K562 (cell line): ENCODE measurements around the gene NYNRIN. TPM values are rescaled to one million over a fixed set of nuclear protein-coding genes. Genes with fewer than 3 reads are reported as not detected.
A peak's percentile ranks its signal among the peaks of the same experiment; 100 is the strongest.

ENCODE experiments used
- ATAC-seq: fragments of 200-7000 bp; cut with Tn5 transposase; 3 replicates; pipeline ENCODE4 v1.9.1; 2020; ENCODE audit warnings: moderate library complexity
- BruUV-seq: library from RNA; stranded (reverse); fragments of 400-500 nt; replicated peaks from 2 replicates; lab custom pipeline; 2021; lab: Mats Ljungman, UMichigan
- CTCF ChIA-PET: fragments of 300-600 bp; formaldehyde crosslinking; extraction: SDS; loops from one replicate; lab custom pipeline; 2021; ENCODE audit warnings: low intra/inter-chr PET ratio; lab: Yijun Ruan, JAX
- POLR2A ChIA-PET: fragments of 300-600, 350-650 bp; sonication (Branson Sonifier 250); formaldehyde crosslinking; extraction: SDS; loops from one replicate; lab custom pipeline; 2021; ENCODE audit warnings: antibody characterized with exemption, inconsistent platforms; lab: Yijun Ruan, JAX
- DNase-seq, 4 experiments: peaks; one replicate each; pipeline versions ENCODE4 v3.0.0 to v3.0.0-alpha.2; 2011 to 2018; ENCODE audit warnings: low spot score in 3 of 4, mixed read lengths in 3 of 4; ENCODE audit errors: extremely low read depth in 1 of 4
- FAIRE-seq: peaks from 2 replicates; lab custom pipeline; 2011; peaks lifted over from hg19 to GRCh38; lab: Jason Lieb, UNC
- H2AFZ ChIP-seq: 2 replicates; pipeline ENCODE4 v1.6.0; 2011; ENCODE audit warnings: low read depth, low read length, control low read depth, inconsistent platforms
- H3K27ac ChIP-seq: fragments of 200-600 bp; 3 replicates; pipeline ENCODE4 v1.8.0; 2011; ENCODE audit warnings: low read depth, mild to moderate bottlenecking, control low read depth, inconsistent platforms, low read length, moderate library complexity, mixed read lengths; ENCODE audit errors: extremely low read depth
- H3K27me3 ChIP-seq, 2 experiments: fragments of 300-600 bp in 1 of 2; 2 replicates in 1 of 2; 3 replicates in 1 of 2; pipeline versions ENCODE4 v1.6.0 to v1.8.0; 2011; ENCODE audit warnings: inconsistent platforms in 2 of 2, low read length in 2 of 2, mild to moderate bottlenecking in 1 of 2, mixed read lengths in 1 of 2, moderate library complexity in 1 of 2; ENCODE audit not compliant: control insufficient read depth in 2 of 2, insufficient read depth in 2 of 2
- H3K36me3 ChIP-seq: fragments of 300-600 bp; 3 replicates; pipeline ENCODE4 v1.8.0; 2011; ENCODE audit warnings: mild to moderate bottlenecking, low read length, inconsistent platforms; ENCODE audit not compliant: control insufficient read depth, insufficient read depth
- H3K4me1 ChIP-seq, 2 experiments: fragments of 200-600 bp in 1 of 2; replicated peaks in 1 of 2; 2 replicates in 1 of 2; 3 replicates in 1 of 2; pipeline versions ENCODE4 v1.5.1 to v1.8.0; 2011; ENCODE audit warnings: inconsistent platforms in 2 of 2, low read length in 2 of 2, mild to moderate bottlenecking in 1 of 2, mixed read lengths in 1 of 2, moderate library complexity in 1 of 2; ENCODE audit not compliant: control insufficient read depth in 2 of 2, insufficient read depth in 2 of 2
- H3K4me2 ChIP-seq: 2 replicates; pipeline ENCODE4 v1.6.1; 2011; ENCODE audit warnings: low read length, control low read depth, inconsistent platforms, mixed read lengths; ENCODE audit not compliant: insufficient read depth
- H3K4me3 ChIP-seq: fragments of 200-600 bp; sonication (generic), shearing (Covaris generic); 2 replicates; pipeline ENCODE4 v1.5.1; 2016; ENCODE audit warnings: control low read depth, inconsistent platforms
- H3K79me2 ChIP-seq: fragments of 200-600 bp; 3 replicates; pipeline ENCODE4 v1.8.0; 2011; ENCODE audit warnings: low read length, inconsistent platforms; ENCODE audit not compliant: control insufficient read depth, insufficient read depth
- H3K9ac ChIP-seq, 2 experiments: 2 replicates each; pipeline versions ENCODE4 v1.6.0 to v1.6.1; 2011; ENCODE audit warnings: low read depth in 2 of 2, low read length in 2 of 2, control low read depth in 1 of 2, inconsistent platforms in 1 of 2, mild to moderate bottlenecking in 1 of 2, mixed read lengths in 1 of 2; ENCODE audit not compliant: insufficient read depth in 1 of 2
- H3K9me1 ChIP-seq: one replicate; pipeline ENCODE4 v1.6.0; 2011; ENCODE audit warnings: inconsistent platforms, mild to moderate bottlenecking, low read length, moderate library complexity; ENCODE audit not compliant: control insufficient read depth, insufficient read depth
- H3K9me3 ChIP-seq: replicated peaks from 2 replicates; pipeline ENCODE4 v1.5.1; 2011; ENCODE audit warnings: low read depth, low read length, inconsistent platforms; ENCODE audit not compliant: control insufficient read depth, insufficient read depth
- H4K20me1 ChIP-seq: replicated peaks from 2 replicates; pipeline ENCODE4 v1.6.1; 2011; ENCODE audit warnings: low read length, inconsistent platforms, mixed read lengths; ENCODE audit not compliant: control insufficient read depth, insufficient read depth
- ASH1L ChIP-seq: fragments of 450-650 bp; IDR thresholded peaks from 2 replicates; pipeline ENCODE4 v1.6.1; 2018; ENCODE audit warnings: borderline replicate concordance, mild to moderate bottlenecking, low read depth; ENCODE audit not compliant: partially characterized antibody
- CHD2 ChIP-seq: IDR thresholded peaks from 2 replicates; pipeline ENCODE4 v1.6.1; 2011; ENCODE audit warnings: low read depth, low read length
- ETV6 ChIP-seq, 3 experiments: fragments of 150-350 bp in 1 of 3; sonication (generic) in 1 of 3; formaldehyde crosslinking in 1 of 3; IDR thresholded peaks; 2 replicates each; pipeline versions ENCODE4 v1.6.1 to v1.8.0; 2014 to 2022; ENCODE audit warnings: borderline replicate concordance in 2 of 3, low read depth in 2 of 3, antibody characterized with exemption in 1 of 3, low read length in 1 of 3, mild to moderate bottlenecking in 1 of 3, missing genetic modification reagents in 1 of 3
- GATAD2B ChIP-seq: fragments of 450-650 bp; IDR thresholded peaks from 2 replicates; pipeline ENCODE4 v1.6.1; 2017; ENCODE audit warnings: mild to moderate bottlenecking, borderline replicate concordance
- GTF2F1 ChIP-seq: IDR thresholded peaks from 2 replicates; pipeline ENCODE4 v1.6.1; 2011; ENCODE audit warnings: low read depth, low read length, improper control_type of control experiment
- MEIS2 ChIP-seq: fragments of 450-650 bp; IDR thresholded peaks from 2 replicates; pipeline ENCODE4 v1.6.1; 2014; ENCODE audit warnings: mild to moderate bottlenecking; ENCODE audit not compliant: partially characterized antibody
- POLR2H ChIP-seq: IDR thresholded peaks from 2 replicates; pipeline ENCODE4 v1.6.1; 2016; ENCODE audit warnings: missing genetic modification characterization, low read depth, mild to moderate bottlenecking, control low read depth, missing compliant biosample characterization, moderate library complexity
- VEZF1 ChIP-seq: fragments of 200-800 bp; sonication (Bioruptor generic); IDR thresholded peaks from 2 replicates; pipeline ENCODE4 v1.6.1; 2017; ENCODE audit warnings: missing genetic modification characterization, missing compliant biosample characterization
- WGBS: fragments of 100-300 bp; shearing (Covaris generic); methylation state at CpG from one replicate; pipeline ENCODE4 v1.1.6; 2016; ENCODE audit warnings: low coverage, mixed read lengths; ENCODE audit not compliant: insufficient coverage; ENCODE audit errors: missing lambda C conversion rate; 5-methylcytosine and 5-hydroxymethylcytosine counted together
- in situ Hi-C: fragments of 300-500 bp; cut with MboI; formaldehyde crosslinking; loops from 4 replicates; pipeline ENCODE4 v1.15.0; 2018; ENCODE audit warnings: inconsistent platforms, mixed read lengths
- intact Hi-C: fragments of 100-400 bp; cut with micrococcal nuclease; formaldehyde crosslinking; loops from 2 replicates; pipeline ENCODE4 v1.14.2; 2022
- polyA plus RNA-seq, 8 experiments: library from polyadenylated mRNA; depleted of rRNA in 4 of 8; stranded (reverse) in 5 of 8; unstranded in 3 of 8; fragments of >200 nt; fragmentation: Nextera tagmentation in 2 of 8; fragmentation: Illumina TruSeq in 1 of 8; extraction: Ambion mirVana in 2 of 8; extraction: Trizol in 1 of 8; gene quantifications; 2 replicates each; pipeline versions ENCODE4 v1.2.1 to v1.2.3, GENCODE V29; 2011 to 2014; ENCODE audit warnings: inconsistent platforms in 1 of 8, missing spikeins in 1 of 8
- total RNA-seq, 7 experiments: library from RNA; depleted of rRNA in 6 of 7; stranded (reverse); fragments of >200 nt in 6 of 7; fragmentation: Illumina TruSeq in 2 of 7; extraction: Trizol in 2 of 7; gene quantifications; 2 replicates each; pipeline versions ENCODE4 v1.2.1 to v1.2.3, GENCODE V29; 2011 to 2021; ENCODE audit warnings: low replicate concordance in 1 of 7

The NYNRIN gene
- total and polyA plus RNA-seq, 9 of the 15 experiments (the other 6 are each of a cell fraction or from before 2014, with no cell fraction given), result 0.04 to 1.2 (median 0.28) TPM

DNA sequence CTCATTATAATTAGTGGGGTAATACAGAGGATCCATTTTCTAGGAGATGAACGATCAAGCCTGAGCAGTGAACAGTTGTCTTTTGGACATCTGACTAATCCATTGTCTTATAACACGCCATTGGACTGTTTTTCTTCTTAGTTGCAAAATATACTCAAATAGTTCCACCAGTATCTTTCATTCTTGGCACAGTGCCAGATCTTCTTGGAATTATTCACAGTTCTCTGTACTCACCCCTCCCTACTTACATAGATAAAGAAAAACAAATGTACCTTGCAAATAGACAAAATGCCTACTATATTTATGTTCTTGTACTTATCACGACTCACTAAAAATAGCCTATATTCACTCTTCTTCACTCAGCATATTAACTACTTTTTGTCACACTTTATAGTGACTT lies 26.9 kb downstream of the NYNRIN start (continued):
- TF ChIP-seq GTF2F1 (0 out of 2 replicates have a peak, but pooled peaks have one; percentile 43), ASH1L (no peak), ETV6 (IDR thresholded peaks at IDR 0.05; ENCODE audit: borderline replicate concordance in 1 of 2, low read depth in 2 of 2, low read length in 1 of 2) (no peak), ETV6 (CRISPR knock-in tag; IDR thresholded peaks at IDR 0.05; ENCODE audit: borderline replicate concordance) (no peak), MEIS2 (peak; percentile 58), GATAD2B (0 out of 2 replicates have a peak, but pooled peaks have one; percentile 58), VEZF1 (CRISPR knock-in tag) (peak; percentile 38; the same call in 1 of the 2 replicates)

DNA sequence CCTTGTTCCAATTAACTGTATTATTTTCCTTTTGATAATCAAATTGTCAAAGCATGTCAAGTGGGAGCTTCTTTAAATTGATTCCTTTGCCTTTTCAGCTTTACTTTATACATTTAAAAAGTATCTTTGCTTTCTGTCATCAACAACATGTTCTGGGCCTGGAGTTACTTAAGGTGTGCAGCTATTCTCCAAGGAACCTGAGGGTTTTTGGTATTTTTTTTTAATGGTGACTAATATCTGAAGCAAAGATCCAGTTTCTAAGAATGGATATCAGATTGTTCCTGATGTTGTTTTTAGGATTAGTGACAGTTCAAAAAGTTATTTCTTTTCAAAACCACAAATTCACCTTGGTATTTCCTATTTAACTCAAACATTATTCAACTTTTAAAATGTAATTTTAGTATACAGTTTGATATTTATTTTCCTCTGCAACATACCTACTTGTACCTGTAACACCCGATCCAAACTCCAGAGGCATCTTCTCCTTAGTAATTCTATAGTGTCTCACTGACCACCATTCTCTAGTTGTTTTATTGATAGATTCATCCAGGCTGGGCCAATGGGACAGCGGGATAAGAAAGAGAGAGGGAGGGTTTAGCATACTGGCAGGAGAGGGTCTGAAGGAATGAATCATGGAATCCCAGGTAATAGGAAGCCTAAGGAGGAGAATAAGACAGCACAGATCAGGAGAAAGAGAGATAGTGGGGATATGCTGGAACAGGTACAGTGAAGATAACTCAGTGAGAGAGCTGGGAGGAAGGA lies 27.5 kb downstream of the NYNRIN start:
- in situ Hi-C loops, result no loop called here
- no peak for TF ChIP-seq POLR2H (tag)
- no peak for TF ChIP-seq CHD2
- 0% methylated on average over 1 of the region's 2 CpGs for WGBS
- Histone ChIP-seq H3K4me1 (peaks cover 41 to 49% of the 10 kb centered on the region in 2 experiments), H3K79me2 (peaks cover 12% of the 10 kb centered on the region), H4K20me1 (no peaks in the 10 kb centered on the region), H3K4me2 (peak overlapping the region; percentile 46; the same call in 1 of the 2 replicates), H3K9me1 (peaks cover 3% of the 10 kb centered on the region), H3K4me3 (no peak overlapping the region), H2AFZ (no peak overlapping the region), H3K9me3 (no peaks in the 10 kb centered on the region; the same call in 1 of the 2 replicates), H3K27ac (no peak overlapping the region; the same call in 2 of the 3 replicates), H3K27me3 (no peaks in the 10 kb centered on the region), H3K36me3 (no peaks in the 10 kb centered on the region), H3K9ac (peak overlapping the region in 1 of 2 experiments; percentile 38; a peak in 1 of 4 replicates)
- CTCF ChIA-PET, result no interaction called here
- DNase-seq, result no peak
- no TSS peak for BruUV-seq
- FAIRE-seq, result peak; percentile 6
- POLR2A ChIA-PET, result interaction anchor here (0.7 to 0.8 kb wide), 2 partner anchors 16 to 232 kb away, joined by 3 read pairs; no protein-coding TSS in a partner anchor
- intact Hi-C loops, result no loop called here
- no peak for ATAC-seq
